ENCODE data around the gene PDP2.

- TF ChIP-seq, protein P1, sequence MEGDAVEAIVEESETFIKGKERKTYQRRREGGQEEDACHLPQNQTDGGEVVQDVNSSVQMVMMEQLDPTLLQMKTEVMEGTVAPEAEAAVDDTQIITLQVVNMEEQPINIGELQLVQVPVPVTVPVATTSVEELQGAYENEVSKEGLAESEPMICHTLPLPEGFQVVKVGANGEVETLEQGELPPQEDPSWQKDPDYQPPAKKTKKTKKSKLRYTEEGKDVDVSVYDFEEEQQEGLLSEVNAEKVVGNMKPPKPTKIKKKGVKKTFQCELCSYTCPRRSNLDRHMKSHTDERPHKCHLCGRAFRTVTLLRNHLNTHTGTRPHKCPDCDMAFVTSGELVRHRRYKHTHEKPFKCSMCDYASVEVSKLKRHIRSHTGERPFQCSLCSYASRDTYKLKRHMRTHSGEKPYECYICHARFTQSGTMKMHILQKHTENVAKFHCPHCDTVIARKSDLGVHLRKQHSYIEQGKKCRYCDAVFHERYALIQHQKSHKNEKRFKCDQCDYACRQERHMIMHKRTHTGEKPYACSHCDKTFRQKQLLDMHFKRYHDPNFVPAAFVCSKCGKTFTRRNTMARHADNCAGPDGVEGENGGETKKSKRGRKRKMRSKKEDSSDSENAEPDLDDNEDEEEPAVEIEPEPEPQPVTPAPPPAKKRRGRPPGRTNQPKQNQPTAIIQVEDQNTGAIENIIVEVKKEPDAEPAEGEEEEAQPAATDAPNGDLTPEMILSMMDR (IDR thresholded peaks at IDR 0.05): no peak
- TF ChIP-seq POLR2A (IDR thresholded peaks at IDR 0.05) (no peak), POLR2AphosphoS5 (IDR thresholded peaks at IDR 0.05) (no peak)
These were observed 46.0 kb downstream of the PDP2 start for GRCh38 chr16:66926171-66926947.
